Uterus (tissue), 4 donors: ENCODE results near the gene AADACL4. TPM values are rescaled to one million over a fixed set of nuclear protein-coding genes. Genes with fewer than 3 reads are reported as not detected.

Experiments
- DNase-seq, 2 donors: peaks; one replicate each; pipeline ENCODE4 v3.0.0-alpha.2; 2019 to 2020
- H3K27ac ChIP-seq, 2 donors: fragments of 200-600 bp; sonication (generic); 1 replicate in 1 of 2; 2 replicates in 1 of 2; pipeline ENCODE4 v1.5.1; 2016 to 2018
- H3K27me3 ChIP-seq, 2 donors: fragments of 200-600 bp; sonication (generic); one replicate each; pipeline ENCODE4 v1.5.1; 2018 to 2019; ENCODE audit warnings: control low read depth in 1 of 2
- H3K36me3 ChIP-seq, 2 donors: fragments of 200-600 bp; sonication (generic); one replicate each; pipeline ENCODE4 v1.5.1; 2019; ENCODE audit warnings: control low read depth in 1 of 2
- H3K4me1 ChIP-seq, 2 donors: fragments of 200-600 bp; sonication (generic); one replicate each; pipeline ENCODE4 v1.5.1; 2018 to 2019; ENCODE audit warnings: control low read depth in 1 of 2
- H3K4me3 ChIP-seq, 2 donors: fragments of 200-600 bp; sonication (generic); 1 replicate in 1 of 2; 2 replicates in 1 of 2; pipeline ENCODE4 v1.5.1; 2018 to 2019; ENCODE audit warnings: mild to moderate bottlenecking in 1 of 2
- H3K9me3 ChIP-seq, 2 donors: fragments of 200-600 bp; sonication (generic); one replicate each; pipeline ENCODE4 v1.5.1; 2019; ENCODE audit warnings: control low read depth in 1 of 2
- CTCF ChIP-seq, 4 experiments: fragments of 200-600 bp in 2 of 4; fragments of 450-650 bp in 2 of 4; sonication (generic) in 2 of 4; IDR thresholded peaks; one replicate each; pipeline ENCODE4 v1.5.1; 2016 to 2019; ENCODE audit warnings: antibody characterized with exemption in 4 of 4, mild to moderate bottlenecking in 2 of 4, moderate library complexity in 1 of 4
- POLR2A ChIP-seq, 2 donors: fragments of 450-650 bp; IDR thresholded peaks; one replicate each; pipeline ENCODE4 v1.6.1; 2016; ENCODE audit warnings: antibody characterized with exemption in 2 of 2, mild to moderate bottlenecking in 1 of 2, moderate library complexity in 1 of 2
- intact Hi-C: fragments of 100-400 bp; cut with DNase I; formaldehyde crosslinking; loops from one replicate; pipeline ENCODE4 v1.15.1; 2023; ENCODE audit warnings: low total_unique reads
- total RNA-seq, 4 donors: library from RNA; depleted of rRNA in 3 of 4; stranded (reverse); fragments of >200 nt in 3 of 4; gene quantifications; one replicate each; pipeline versions ENCODE4 v1.1.0 to v1.2.4, GENCODE V29; 2014 to 2023
- donor health status: DM: yes; HTN: yes; CAD: no.

The AADACL4 gene
- total RNA-seq, 4 donors from 2014 or later = 0.14 to 0.46 TPM; not detected in 2

- no peaks in the 10 kb centered on the region for H3K36me3 ChIP-seq
- TF ChIP-seq POLR2A (IDR thresholded peaks at IDR 0.05) (no peak), CTCF (IDR thresholded peaks at IDR 0.05) (no peak)
- H3K27me3 ChIP-seq = no peaks in the 10 kb centered on the region
- no peaks in the 10 kb centered on the region for H3K9me3 ChIP-seq
- no peak overlapping the region for H3K4me3 ChIP-seq
- H3K27ac ChIP-seq = peak overlapping the region; percentile 51 to 63
- peaks cover 0 to 12% of the 10 kb centered on the region in 2 donors for H3K4me1 ChIP-seq
- peak in 1 of 2 donors; percentile 44 for DNase-seq
- intact Hi-C loops = loop anchor here (5.0 kb wide), 1 partner anchor 214 kb away; no protein-coding TSS in a partner anchor
These were observed 22.2 kb upstream of the AADACL4 start for GRCh38 chr1:12621346-12622335.

- Histone ChIP-seq H3K4me3 (no peak overlapping the region), H3K27me3 (no peaks in the 10 kb centered on the region), H3K36me3 (no peaks in the 10 kb centered on the region), H3K9me3 (no peaks in the 10 kb centered on the region), H3K27ac (peak overlapping the region; percentile 51 to 63), H3K4me1 (peaks cover 0 to 12% of the 10 kb centered on the region in 2 donors)
- TF ChIP-seq CTCF (IDR thresholded peaks at IDR 0.05) (no peak), POLR2A (IDR thresholded peaks at IDR 0.05) (no peak)
- peak in 1 of 2 donors; percentile 38 for DNase-seq
- intact Hi-C loops = loop anchor here (5.0 kb wide), 1 partner anchor 215 kb away; no protein-coding TSS in a partner anchor
These were observed 21.4 kb upstream of the AADACL4 start for GRCh38 chr1:12622506-12622905.

- H3K4me1 ChIP-seq = peaks cover 0 to 8% of the 10 kb centered on the region in 2 donors
- no peaks in the 10 kb centered on the region for H3K27me3 ChIP-seq
- H3K4me3 ChIP-seq = no peak overlapping the region
- no peaks in the 10 kb centered on the region for H3K36me3 ChIP-seq
- no peak overlapping the region for H3K27ac ChIP-seq
- DNase-seq = no peak
- intact Hi-C loops = no loop called here
- no peaks in the 10 kb centered on the region for H3K9me3 ChIP-seq
- TF ChIP-seq POLR2A (IDR thresholded peaks at IDR 0.05) = no peak
- no peak for TF ChIP-seq CTCF (IDR thresholded peaks at IDR 0.05)
These were observed 18.6 kb upstream of the AADACL4 start for GRCh38 chr1:12625276-12625675.

GRCh38 chr1:12626888-12627287, 17.0 kb upstream of the AADACL4 start:
- Histone ChIP-seq H3K4me1 (peaks cover 0 to 8% of the 10 kb centered on the region in 2 donors), H3K27me3 (no peaks in the 10 kb centered on the region), H3K36me3 (no peaks in the 10 kb centered on the region), H3K27ac (no peak overlapping the region), H3K4me3 (no peak overlapping the region), H3K9me3 (no peaks in the 10 kb centered on the region)
- no peak for TF ChIP-seq CTCF (IDR thresholded peaks at IDR 0.05)
- TF ChIP-seq POLR2A (IDR thresholded peaks at IDR 0.05) = no peak
- DNase-seq = no peak
- intact Hi-C loops = no loop called here

- Histone ChIP-seq H3K4me3 (no peak overlapping the region), H3K27me3 (no peaks in the 10 kb centered on the region), H3K27ac (no peak overlapping the region), H3K36me3 (no peaks in the 10 kb centered on the region), H3K9me3 (no peaks in the 10 kb centered on the region), H3K4me1 (peaks cover 0 to 4% of the 10 kb centered on the region in 2 donors)
- no peak for TF ChIP-seq POLR2A (IDR thresholded peaks at IDR 0.05)
- no peak for TF ChIP-seq CTCF (IDR thresholded peaks at IDR 0.05)
- intact Hi-C loops = no loop called here
- no peak for DNase-seq
These were observed 16.6 kb upstream of the AADACL4 start for GRCh38 chr1:12627296-12627695.
